Prostate gland (tissue), 2 donors: ENCODE results near the gene GFRA1. TPM values are rescaled to one million over a fixed set of nuclear protein-coding genes. Genes with fewer than 3 reads are reported as not detected.

Experiments used
- DNase-seq: peaks from one replicate; pipeline ENCODE4 v3.0.0-alpha.2; 2019; ENCODE audit warnings: low spot score
- H3K27ac ChIP-seq, 2 donors: fragments of 200-600 bp; sonication (generic); 2 replicates each; pipeline ENCODE4 v1.5.1; 2017 to 2019
- H3K27me3 ChIP-seq: fragments of 200-600 bp; sonication (generic); replicated peaks from 2 replicates; pipeline ENCODE4 v1.5.1; 2019; ENCODE audit not compliant: insufficient read depth
- H3K36me3 ChIP-seq, 2 donors: fragments of 200-600 bp; sonication (generic); 1 replicate in 1 of 2; 2 replicates in 1 of 2; pipeline versions ENCODE4 v1.5.1 to v1.8.1; 2017 to 2019
- H3K4me1 ChIP-seq: fragments of 200-600 bp; sonication (generic); replicated peaks from 2 replicates; pipeline ENCODE4 v1.5.1; 2019
- H3K4me3 ChIP-seq, 2 donors: fragments of 200-600 bp; sonication (generic); 2 replicates each; pipeline ENCODE4 v1.5.1; 2017 to 2019
- H3K9me3 ChIP-seq: fragments of 200-600 bp; sonication (generic); 2 replicates; pipeline ENCODE4 v1.5.1; 2017
- CTCF ChIP-seq, 4 experiments: fragments of 200-600 bp in 2 of 4; fragments of 450-650 bp in 2 of 4; sonication (generic) in 2 of 4; IDR thresholded peaks; 1 replicate in 3 of 4; 2 replicates in 1 of 4; pipeline ENCODE4 v1.5.1; 2016 to 2019; ENCODE audit warnings: antibody characterized with exemption in 4 of 4, mild to moderate bottlenecking in 2 of 4, moderate library complexity in 2 of 4
- POLR2A ChIP-seq: fragments of 450-650 bp; IDR thresholded peaks from one replicate; pipeline ENCODE4 v1.6.1; 2016; ENCODE audit warnings: antibody characterized with exemption, mild to moderate bottlenecking
- POLR2AphosphoS5 ChIP-seq: sonication (generic); formaldehyde crosslinking; IDR thresholded peaks from one replicate; pipeline ENCODE4 v1.6.1; 2017; ENCODE audit warnings: antibody characterized with exemption
- WGBS: methylation state at CpG from one replicate; pipeline ENCODE4 v1.1.5; 2018; 5-methylcytosine and 5-hydroxymethylcytosine counted together
- intact Hi-C: fragments of 100-400 bp; cut with DNase I; formaldehyde crosslinking; loops from one replicate; pipeline ENCODE4 v1.14.2; 2022
- total RNA-seq, 2 donors: library from RNA; depleted of rRNA; stranded (reverse); fragments of >200 nt; gene quantifications; one replicate each; pipeline ENCODE4 v1.1.0, GENCODE V29; 2016

Gene GFRA1
- total RNA-seq, 2 donors from 2014 or later = 5.1 to 14.5 TPM

- intact Hi-C loops = no loop called here
- Histone ChIP-seq H3K9me3 (no peaks in the 10 kb centered on the region), H3K4me1 (no peaks in the 10 kb centered on the region), H3K27ac (no peak overlapping the region), H3K4me3 (no peak overlapping the region), H3K27me3 (no peaks in the 10 kb centered on the region), H3K36me3 (no peaks in the 10 kb centered on the region)
- 96% methylated on average over 4 of the region's 4 CpGs for WGBS
- TF ChIP-seq CTCF (IDR thresholded peaks at IDR 0.05) = no peak
- TF ChIP-seq POLR2A = no peak
- TF ChIP-seq POLR2AphosphoS5 = no peak
- no peak for DNase-seq
Observed at GRCh38 chr10:116253716-116254115, 19.3 kb downstream of the GFRA1 start.

- no peak overlapping the region for H3K4me3 ChIP-seq
- TF ChIP-seq CTCF (IDR thresholded peaks at IDR 0.05) (no peak), POLR2AphosphoS5 (no peak), POLR2A (no peak)
Observed at GRCh38 chr10:116251602-116252395, 21.2 kb downstream of the GFRA1 start.

GRCh38 chr10:116247691-116248090 lies 25.3 kb downstream of the GFRA1 start:
- DNase-seq = no peak
- Histone ChIP-seq H3K9me3 (no peaks in the 10 kb centered on the region), H3K4me1 (no peaks in the 10 kb centered on the region)

More at GRCh38 chr10:116251602-116252395, 21.2 kb downstream of the GFRA1 start:
- Histone ChIP-seq H3K27me3 (no peaks in the 10 kb centered on the region), H3K9me3 (no peaks in the 10 kb centered on the region), H3K27ac (no peak overlapping the region), H3K36me3 (no peaks in the 10 kb centered on the region), H3K4me1 (no peaks in the 10 kb centered on the region)
- intact Hi-C loops = no loop called here
- no peak for DNase-seq
- WGBS = 64% methylated on average over 12 of the region's 12 CpGs

GRCh38 chr10:116246263-116246662 lies 26.7 kb downstream of the GFRA1 start:
- intact Hi-C loops = no loop called here
- DNase-seq = no peak
- WGBS = 81% methylated on average over 9 of the region's 9 CpGs

More at GRCh38 chr10:116247691-116248090, 25.3 kb downstream of the GFRA1 start:
- Histone ChIP-seq H3K27ac (no peak overlapping the region), H3K27me3 (no peaks in the 10 kb centered on the region), H3K36me3 (no peaks in the 10 kb centered on the region), H3K4me3 (no peak overlapping the region)
- intact Hi-C loops = no loop called here
- TF ChIP-seq CTCF (IDR thresholded peaks at IDR 0.05) = no peak
- TF ChIP-seq POLR2AphosphoS5 = no peak
- no peak for TF ChIP-seq POLR2A

More at GRCh38 chr10:116246263-116246662, 26.7 kb downstream of the GFRA1 start:
- Histone ChIP-seq H3K27me3 (no peaks in the 10 kb centered on the region), H3K36me3 (no peaks in the 10 kb centered on the region), H3K27ac (no peak overlapping the region), H3K9me3 (no peaks in the 10 kb centered on the region), H3K4me3 (no peak overlapping the region), H3K4me1 (no peaks in the 10 kb centered on the region)
- TF ChIP-seq POLR2AphosphoS5 (no peak), POLR2A (no peak), CTCF (IDR thresholded peaks at IDR 0.05) (no peak)
